Measurements from ENCODE around the gene PAK2.
"Not testable (repeated sequence)": the region's sequence is repeated elsewhere in the genome, so short reads cannot be mapped to it uniquely, and the experiment has no call there.

Gene PAK2

DNA sequence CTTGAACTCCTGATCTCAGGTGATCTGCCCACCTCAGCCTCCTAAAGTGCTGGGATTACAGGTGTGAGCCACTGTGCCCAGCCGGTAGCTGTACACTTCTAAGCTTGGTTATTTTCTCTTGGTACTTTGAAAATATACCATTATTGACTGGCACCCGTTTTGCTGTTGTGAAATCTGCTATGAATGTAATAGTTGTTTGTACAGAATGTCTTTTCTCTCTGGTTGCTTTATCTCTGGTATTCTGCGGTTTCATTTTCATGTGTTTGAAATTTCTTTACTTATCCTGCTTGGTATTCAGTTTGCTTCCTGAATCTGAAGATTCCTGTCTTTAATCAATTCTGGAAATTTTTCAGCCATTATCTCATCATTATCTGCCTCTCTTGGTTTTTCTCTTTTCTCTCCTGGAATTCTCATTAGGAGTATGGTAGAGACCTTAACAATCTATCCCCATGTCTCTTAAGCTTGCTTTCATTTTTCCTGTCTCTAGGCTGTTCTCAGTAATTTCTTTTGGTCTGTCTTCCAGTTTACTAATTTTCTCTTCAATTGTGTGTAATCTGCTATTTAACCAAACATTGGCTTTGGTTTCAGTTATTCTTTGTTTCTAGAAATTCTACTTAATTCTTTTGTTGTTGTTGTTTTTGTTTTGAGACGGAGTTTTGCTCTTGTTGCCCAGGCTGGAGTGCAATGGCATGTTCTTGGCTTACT lies 2.8 kb upstream of the PAK2 start:
- no peak for DNase-seq (ENCODE audit: low read depth in 2 of 2, low spot score in 1 of 2)

DNA sequence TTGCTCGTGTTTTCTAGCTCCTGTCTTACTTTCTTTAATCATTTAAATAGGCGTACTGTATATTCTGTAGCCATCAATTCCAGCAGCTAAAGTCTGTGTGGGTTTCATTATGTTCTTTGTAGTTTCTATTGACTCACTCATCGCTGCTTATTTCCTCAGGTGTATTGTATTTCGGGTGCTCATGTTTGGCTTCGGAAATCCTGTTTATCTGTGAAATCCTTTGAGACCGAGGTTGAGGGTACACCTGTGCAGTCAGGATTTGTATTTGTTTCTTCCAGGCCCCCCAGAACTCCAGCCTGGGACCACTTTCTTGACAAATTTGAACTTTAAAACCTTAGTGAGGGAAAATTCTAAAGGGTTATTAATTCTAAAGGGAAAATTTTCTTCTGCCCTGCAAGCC lies 2.0 kb upstream of the PAK2 start:
- no peak for DNase-seq (ENCODE audit: low read depth in 2 of 2, low spot score in 1 of 2)

DNA sequence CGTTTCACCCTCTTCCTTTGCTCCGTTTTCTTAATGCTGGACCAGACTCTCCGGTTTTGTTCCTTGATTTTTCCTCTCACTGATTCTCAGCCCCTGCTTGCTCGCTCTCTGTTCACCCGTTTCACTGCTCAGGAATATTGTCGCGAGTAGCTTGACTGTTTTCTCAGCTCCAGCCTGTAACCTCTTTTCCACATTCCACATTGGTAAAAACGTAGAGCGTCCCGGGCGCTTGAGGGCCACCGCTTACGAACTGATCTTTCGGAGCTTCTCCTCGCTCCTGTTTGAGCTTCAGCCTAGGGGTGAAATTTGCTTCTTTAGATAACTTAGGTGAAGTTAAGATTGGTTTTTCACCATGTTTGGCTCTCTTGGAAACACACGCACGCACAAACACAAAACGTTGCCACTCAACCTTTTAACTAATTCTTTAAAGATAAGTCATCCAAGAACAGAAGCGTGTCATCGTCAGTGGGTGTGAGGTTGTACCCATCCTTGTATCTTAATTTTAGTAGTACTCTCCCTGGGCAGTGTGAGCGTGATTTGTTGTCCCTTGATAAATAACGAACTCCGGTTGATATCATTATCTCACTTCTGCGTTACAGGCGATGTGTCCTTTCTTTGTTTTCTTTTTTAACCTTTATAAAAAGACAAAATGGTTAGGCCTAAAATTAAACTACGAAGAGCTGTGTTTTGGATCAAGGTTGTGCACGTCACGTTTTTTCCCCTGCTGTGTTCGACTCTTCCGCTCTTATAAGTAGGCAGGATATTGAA lies 1.0 kb downstream of the PAK2 start:
- DNase-seq (ENCODE audit: low read depth in 2 of 2, low spot score in 1 of 2): peak in 1 of 2 donors; percentile 10

DNA sequence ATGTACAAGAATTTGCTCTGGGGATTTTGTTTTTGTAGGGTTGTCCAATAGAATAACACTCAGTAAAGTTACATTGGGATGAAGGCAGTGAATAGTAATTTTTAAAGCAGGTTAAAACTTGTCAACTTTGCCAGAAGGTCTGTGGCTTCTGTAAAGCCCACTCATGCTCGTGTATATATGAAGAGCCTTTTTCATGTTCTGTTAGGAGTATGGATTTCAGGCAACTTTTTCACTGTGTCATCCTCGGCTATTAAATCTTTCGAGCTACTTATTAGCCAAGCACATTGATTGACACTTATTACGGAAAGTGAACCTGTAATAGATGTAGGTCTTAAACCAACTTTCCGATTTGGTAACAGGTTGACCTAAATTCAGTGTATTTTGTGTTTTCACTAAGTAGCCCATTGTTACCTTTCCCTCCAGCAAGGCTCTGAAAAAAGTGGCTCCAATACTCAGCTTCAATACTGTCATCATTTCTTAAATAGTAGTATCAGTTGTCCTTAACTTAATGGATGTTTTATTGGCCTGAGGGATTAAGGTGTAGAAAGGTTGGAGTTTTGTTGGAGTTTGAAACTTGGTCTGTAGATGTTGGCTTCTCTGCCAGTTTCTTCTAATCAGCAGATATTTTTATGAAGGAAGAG lies 1.7 kb downstream of the PAK2 start:
- DNase-seq (ENCODE audit: low read depth in 2 of 2, low spot score in 1 of 2): no peak

DNA sequence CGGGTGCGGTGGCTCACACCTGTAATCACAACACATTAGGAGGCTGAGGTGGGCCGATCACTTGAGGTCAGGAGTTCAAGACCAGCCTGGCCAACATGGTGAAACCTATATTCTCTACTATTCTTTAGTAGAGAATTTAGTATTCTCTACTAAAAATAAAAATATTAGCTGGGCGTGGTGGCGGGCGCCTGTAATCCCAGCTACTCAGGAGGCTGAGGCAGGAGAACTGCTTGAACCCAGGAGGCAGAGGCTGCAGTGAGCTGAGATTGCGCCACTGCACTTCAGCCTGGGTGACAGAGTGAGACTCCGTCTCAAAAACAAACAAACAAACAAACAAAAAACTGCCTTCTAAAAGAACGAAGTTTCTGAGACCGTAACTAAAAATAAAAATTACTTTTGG lies 3.9 kb downstream of the PAK2 start:
- not testable (repeated sequence) for DNase-seq (ENCODE audit: low read depth in 2 of 2, low spot score in 1 of 2)

DNA sequence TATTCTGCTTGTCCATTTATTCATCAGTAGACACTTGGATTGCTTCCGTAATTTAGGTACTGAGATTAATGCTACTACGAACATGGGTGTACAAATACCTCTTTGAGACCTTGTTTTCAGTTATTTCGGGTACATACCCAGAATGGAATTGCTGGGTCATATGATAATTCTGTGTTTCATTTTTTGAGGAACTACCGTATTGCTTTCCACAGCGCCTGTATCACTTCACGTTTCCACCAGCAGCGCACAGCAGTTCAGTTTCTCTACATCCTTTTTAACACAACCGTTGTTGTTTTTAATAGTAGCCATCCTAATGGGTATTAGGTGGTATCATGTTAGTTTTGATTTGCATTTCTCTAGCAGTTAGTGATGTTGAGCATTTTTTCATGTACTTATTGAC lies 9.5 kb downstream of the PAK2 start:
- no peak for DNase-seq (ENCODE audit: low read depth in 2 of 2, low spot score in 1 of 2)

DNA sequence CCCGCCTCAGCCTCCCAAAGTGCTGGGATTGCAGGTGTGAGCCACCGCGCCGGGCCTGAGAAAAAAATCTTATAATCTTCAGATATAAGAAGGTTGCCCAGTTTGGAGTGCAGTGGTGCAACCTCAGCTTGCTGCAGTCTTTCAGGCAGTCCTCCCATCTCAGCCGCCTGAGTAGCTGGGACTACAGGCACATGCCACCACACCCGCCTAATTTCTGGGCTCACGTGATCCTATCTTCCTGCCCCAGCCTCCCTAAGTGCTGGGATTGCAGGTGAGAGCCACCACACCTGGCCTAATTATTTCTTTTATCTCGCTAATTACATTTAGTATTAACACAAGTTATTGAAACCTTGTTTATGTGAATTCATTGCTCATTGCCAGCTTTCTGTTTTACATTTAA lies 13.5 kb downstream of the PAK2 start:
- no peak for DNase-seq (ENCODE audit: low read depth in 2 of 2, low spot score in 1 of 2)

DNA sequence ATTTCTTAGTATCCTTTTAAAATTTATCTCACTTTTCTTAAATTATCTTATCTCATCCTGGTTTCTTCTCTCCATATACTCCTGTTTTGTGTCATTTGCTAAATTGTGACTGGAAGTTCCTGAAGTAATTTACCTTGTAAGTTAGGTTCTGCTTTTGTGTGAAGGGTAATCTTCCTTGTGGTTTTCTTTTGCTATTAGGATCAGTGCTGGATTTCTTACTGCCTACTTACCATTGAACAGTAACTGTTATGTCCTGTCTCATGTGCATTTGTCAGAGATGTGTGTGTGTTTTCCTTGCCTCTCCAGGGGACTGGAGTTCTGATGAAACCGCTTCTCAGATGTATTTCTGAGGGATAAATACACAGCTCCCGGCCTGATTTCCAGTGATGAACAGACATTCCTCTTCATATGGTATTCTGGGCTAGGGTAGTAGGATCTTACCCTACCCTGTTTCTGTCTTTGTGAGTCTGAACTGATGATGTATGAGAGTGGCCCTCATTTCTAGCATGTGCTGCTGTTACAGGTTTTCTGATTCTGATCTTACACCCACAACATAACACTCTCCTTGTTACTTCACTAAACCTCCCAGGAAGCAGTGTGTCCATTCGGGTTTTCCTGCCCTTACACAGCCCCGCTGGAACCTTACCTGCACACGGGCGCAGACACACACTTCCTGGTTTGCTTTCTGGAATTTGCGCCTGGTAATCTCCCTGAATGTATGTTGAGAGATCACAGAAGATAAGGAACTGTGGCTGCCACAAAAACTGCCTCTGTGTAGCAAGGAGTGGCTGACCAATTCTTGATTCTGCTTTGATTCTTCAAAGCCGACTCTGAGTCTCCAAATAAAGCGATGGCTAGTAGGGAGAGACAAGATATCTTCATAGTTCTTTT lies 14.7 kb downstream of the PAK2 start:
- no peak for DNase-seq (ENCODE audit: low read depth in 2 of 2, low spot score in 1 of 2)

DNA sequence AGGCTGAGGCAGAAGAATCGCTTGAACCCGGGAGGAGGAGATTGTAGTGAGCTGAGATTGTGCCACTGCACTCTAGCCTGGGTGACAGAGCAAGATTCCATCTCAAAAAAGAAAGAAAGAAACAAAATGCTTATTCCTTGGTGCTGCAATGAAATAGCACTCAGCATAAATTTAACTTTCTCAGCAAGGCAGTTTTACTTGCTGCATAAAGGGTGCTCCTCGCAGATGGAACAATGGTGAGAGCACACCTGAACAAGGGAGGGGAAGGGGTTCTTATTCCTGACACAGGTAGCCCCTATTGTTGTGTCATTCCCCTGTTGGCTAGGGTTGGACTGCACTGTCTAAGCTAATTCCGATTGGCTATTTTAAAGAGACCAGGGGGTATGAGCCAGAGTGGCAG lies 17.1 kb downstream of the PAK2 start:
- DNase-seq (ENCODE audit: low read depth in 2 of 2, low spot score in 1 of 2): no peak

DNA sequence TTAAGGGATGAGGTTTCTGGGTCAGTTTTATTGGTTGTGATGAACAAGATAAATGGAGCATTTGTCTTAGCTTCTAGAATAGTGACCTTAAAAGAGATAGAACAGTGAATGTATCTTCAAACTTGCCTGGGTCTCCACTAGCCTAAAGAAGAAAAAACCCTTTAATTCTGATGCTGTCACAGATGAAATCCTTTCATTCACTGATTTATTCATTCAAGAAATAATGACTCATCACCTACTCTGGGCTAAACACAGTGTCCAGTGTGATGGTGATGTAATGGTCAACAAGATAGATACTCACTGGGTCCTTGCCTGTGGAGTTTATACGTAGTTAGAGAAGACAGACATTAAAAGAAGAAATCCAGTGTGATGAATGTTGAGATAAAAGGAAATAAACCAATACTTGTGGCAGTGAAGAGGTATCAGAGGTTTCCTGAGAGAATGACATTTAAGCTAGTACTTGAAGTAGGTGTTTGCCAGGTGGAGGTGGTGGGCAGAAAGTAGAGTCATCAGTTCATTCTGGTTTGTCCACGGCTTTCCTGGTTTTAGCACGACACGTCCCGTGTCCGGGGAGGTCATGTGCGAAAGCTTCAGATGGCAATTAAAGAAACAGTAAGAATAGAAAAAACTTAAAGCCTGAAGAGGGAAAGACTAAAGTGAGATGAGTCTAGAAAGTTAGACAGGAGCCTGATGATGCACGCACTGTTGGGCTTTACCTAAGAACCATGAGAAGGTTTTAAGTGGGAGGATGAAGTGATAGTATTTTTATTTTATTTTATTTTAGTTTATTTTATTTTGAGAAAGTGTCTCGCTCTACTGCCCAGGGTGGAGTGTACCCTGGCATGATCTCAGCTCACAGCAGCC lies 18.5 kb downstream of the PAK2 start:
- no peak for DNase-seq (ENCODE audit: low read depth in 2 of 2, low spot score in 1 of 2)

DNA sequence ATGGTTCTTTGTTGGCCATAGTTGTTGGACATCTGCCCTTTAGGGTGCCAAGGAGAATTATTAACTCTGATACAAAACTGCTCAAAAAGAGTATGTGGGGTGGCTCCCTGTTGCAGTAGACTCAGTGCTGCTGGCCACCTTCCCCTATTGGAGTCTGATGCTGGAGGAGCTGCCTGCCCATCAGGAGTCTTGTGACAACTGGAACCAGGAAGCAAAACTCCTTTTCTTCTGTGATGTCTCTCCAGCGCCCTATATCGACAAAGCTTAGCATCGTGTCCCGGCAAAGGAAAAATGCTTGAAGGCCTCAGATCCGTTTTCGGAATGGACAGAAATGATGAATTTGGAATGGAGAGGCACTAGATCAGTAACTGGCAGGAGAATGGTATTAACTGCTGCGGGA lies 23.5 kb downstream of the PAK2 start:
- no peak for DNase-seq (ENCODE audit: low read depth in 2 of 2, low spot score in 1 of 2)

DNA sequence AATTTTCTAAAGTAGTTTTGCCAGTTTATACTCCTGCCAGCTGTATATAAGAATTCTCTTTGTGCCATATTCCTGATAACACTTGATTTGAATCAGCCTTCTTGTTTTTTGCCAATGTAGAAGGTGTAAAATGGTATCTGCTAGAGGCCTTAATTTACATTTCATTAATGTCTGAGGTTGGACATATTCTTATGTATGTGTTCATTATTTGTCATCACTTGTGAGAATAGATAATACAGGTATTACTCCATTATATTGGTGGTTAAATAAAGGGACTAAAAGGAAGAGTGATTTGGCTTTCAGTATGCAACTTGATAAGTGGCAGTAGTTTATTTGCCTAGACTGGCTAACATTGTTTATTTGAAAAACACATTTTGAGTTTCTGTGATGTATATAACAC lies 25.8 kb downstream of the PAK2 start:
- no peak for DNase-seq (ENCODE audit: low read depth in 2 of 2, low spot score in 1 of 2)

DNA sequence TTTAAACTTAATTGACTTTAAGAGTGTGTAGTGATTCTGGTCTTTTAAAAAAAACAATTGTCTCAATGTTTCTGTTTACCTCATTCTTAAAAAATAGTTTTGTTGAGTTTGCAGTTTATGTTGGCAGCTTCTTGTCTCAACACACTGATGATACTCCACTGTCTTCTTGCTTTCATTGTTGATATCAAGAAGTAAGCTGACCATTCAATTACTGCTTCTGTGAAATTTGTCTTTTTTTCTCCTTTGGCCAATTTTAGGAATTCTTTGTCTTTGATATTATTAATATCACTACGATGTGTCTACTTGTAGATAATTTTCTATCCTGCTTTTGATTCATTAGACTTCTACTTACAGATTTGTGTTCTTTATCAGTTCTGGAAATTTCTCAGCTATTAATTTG lies 31.4 kb downstream of the PAK2 start:
- no peak for DNase-seq (ENCODE audit: low read depth in 2 of 2, low spot score in 1 of 2)

DNA sequence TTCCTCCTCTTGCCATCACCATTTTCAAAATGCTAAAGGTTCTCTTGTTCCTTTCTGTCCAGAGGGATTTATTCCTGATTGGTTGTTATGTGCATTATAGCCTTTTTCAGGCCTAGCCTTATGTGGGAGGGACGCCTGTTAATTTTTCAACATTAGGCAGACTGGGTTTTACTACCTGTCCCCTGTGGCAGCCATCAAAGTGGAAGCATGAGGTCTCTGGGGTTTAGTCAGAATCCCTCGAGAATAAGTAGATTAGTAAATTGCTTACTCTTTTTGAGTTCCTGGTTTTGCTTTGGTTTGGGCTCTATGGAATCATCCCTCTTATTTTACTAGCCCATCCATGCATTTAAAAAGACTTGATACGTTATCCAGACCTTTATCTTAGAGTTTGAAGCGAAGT lies 32.4 kb downstream of the PAK2 start:
- DNase-seq (ENCODE audit: low read depth in 2 of 2, low spot score in 1 of 2): no peak

DNA sequence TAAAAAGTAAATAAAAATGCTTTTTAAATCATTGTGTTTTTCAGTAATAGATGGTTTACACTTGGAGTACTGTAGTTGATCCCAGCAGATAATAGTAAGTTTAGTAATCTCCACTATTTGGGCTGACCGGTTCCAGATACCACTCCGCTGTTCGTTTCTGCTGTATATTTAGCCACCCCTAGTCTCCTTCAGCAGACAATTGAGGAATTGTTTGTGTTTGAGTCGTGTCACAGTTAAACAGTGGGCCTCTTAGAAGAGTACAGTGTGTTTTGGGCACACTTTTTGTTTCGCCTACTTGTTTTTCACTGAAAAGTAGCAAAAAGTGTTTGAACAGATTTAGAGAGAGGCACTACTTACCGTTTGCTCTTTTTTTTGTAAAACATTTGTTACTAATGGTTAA lies 33.2 kb downstream of the PAK2 start:
- no peak for DNase-seq (ENCODE audit: low read depth in 2 of 2, low spot score in 1 of 2)

DNA sequence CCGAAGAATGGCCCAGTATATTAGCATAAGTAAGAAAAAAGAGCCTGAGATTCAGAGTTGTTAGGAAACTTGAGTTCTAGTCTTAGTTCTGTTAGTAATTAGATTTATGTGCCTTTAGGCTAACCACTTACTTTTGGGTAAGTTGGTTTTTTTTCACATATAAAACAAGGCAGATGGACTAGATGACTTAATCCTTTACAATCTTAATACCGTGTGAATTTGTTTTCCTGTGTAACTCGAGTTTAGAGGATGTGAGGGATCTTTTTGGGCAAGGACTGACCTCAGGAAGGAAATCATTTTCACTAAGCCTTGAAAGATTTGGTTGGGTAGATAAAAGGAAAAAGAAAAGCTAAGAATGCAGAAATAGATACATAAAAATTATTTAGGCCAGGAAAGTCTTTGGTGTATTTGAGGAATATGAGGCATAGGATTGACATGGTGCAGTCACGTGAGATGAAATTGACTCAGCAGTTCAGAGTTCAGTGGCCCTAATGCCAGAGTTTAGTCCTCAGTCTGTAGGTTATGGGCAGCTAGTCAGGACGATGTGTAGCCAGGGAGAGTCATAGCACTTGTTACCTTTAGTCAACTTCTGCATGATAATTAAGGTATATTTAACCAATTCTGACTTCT lies 34.6 kb downstream of the PAK2 start:
- no peak for DNase-seq (ENCODE audit: low read depth in 2 of 2, low spot score in 1 of 2)

DNA sequence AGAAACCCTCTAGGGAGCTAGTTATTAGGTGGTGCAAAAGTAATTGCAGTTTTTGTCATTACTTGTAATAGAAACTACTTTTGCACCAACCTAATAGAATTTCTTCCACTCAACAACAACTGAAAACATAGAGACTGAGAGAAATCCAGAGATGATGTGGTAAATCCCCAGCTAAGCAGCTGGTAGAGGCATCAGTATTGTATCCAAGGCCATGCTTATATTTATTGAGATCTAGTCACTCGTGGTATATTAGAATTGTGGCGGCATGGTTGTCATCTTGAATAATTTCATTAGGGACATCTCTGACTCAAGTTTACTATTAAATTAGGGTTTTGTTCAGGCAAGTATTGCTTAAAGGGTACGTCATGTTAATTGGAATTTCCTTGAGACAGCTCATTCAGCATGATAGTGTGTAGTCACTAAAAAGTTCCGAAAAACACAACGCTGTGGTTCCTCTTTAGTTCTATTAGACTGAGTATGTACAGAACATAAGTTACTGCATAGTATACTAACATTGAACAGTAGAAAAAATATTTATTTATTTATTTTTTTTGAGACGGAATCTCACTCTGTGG lies 35.3 kb downstream of the PAK2 start:
- DNase-seq (ENCODE audit: low read depth in 2 of 2, low spot score in 1 of 2): no peak

DNA sequence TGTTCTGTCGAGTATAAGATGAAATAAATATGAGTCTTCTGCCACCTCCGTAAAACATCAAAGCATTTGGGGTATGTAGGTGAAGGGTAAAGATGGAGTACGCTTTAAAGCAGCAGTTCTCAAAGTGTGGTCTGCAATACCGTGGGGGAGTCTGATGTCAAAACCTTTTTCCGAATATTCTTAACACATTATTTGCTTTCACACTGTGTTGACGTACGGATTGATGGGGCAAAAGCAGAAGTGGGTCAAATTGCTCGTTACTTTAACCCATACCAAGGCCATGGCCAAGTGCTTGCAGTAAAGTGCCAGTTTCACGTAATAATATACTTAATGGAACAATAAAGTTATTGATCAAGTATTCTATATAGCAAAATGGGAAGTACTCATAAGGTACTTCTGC lies 36.3 kb downstream of the PAK2 start:
- no peak for DNase-seq (ENCODE audit: low read depth in 2 of 2, low spot score in 1 of 2)

DNA sequence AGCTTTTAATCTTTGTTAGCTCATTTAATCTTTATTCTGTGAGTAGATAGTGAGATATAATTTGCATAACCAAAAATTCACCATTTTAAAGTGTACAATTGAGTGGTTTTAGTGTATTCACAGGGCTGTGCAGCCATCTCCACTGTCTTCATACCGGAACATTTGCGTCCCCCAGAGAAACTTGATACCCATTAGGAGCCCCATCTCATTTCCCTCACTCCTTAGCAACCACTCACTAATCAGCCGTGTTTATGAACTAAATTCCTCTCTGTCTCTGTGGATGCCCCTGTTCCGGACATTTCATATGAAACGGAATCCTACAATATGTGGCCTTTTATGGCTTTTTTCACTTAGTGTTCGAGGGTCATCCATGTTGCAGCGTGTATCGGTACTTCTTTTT lies 38.2 kb downstream of the PAK2 start:
- no peak for DNase-seq (ENCODE audit: low read depth in 2 of 2, low spot score in 1 of 2)

DNA sequence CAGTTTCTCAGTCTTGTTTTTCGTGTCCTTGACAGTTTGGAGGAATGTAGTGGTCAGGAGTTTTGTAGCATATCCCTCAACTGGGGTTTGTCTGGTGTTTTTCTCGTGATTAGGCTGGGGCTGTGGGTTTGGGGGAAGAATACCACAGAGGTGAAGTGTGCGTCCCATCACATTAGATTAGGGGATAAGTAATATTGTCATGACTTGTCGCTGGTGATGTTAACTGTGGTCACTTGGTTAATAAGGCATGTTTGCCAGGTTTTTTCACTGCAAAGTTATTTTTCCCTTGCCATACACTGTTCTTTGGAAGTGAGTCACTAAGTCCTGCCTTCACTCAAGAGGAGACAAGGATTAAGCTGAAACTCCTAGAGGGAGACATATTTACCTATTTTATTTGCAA lies 39.1 kb downstream of the PAK2 start:
- DNase-seq (ENCODE audit: low read depth in 2 of 2, low spot score in 1 of 2): no peak

Measured in stimulated activated CD8-positive, alpha-beta memory T cell treated with anti-CD3 and anti-CD28 coated beads, Interleukin-4, amount 100 ng/mL, for 4 hours (primary cell).